Measurements from ENCODE around the gene SVBP. TPM values are rescaled to one million over a fixed set of nuclear protein-coding genes. Genes with fewer than 3 reads are reported as not detected.

Gene SVBP
- total RNA-seq, 2 experiments from 2014 or later, result 18.9 to 23.1 TPM

DNA sequence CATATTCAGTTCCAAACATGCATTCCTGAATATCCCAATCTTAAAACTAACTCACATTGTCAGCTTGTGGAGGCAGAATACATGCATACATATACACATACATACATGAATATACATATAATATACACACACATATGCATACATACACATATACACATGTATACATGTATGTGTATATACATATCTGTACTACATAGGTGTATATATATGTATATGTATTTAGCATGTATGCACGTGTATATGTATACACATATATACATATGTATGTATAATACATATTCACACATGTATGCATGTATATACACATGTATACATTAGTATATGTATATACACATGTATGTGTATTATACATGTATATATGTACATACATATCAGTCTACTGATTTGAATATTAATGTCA, 28.0 kb upstream of the SVBP start:
- Histone ChIP-seq H3K79me2 (ENCODE audit: insufficient read depth, low read depth, low read length) (peaks cover 27% of the 10 kb centered on the region), H3K27ac (ENCODE audit: low read depth, low read length, poor library complexity, severe bottlenecking) (no peak overlapping the region), H3K4me3 (ENCODE audit: low read depth, low read length, poor library complexity, severe bottlenecking) (no peak overlapping the region), H3K9me2 (ENCODE audit: insufficient read depth, low read length) (no peaks in the 10 kb centered on the region), H4K20me1 (ENCODE audit: insufficient read depth, low read length) (no peaks in the 10 kb centered on the region), H3K36me3 (ENCODE audit: insufficient read depth, low read length) (peaks cover 13% of the 10 kb centered on the region), H3K4me1 (ENCODE audit: insufficient read depth, low read length, poor library complexity, severe bottlenecking) (peaks cover 35% of the 10 kb centered on the region), H3K9me3 (ENCODE audit: low read length) (no peaks in the 10 kb centered on the region), H2AFZ (ENCODE audit: low read length) (no peak overlapping the region), H3K4me2 (ENCODE audit: low read length) (no peak overlapping the region)
- POLR2A ChIA-PET, result interaction anchor here (1.3 to 5.0 kb wide), 6 partner anchors 10 to 78 kb away, joined by 3 to 35 read pairs (median 8); partner anchors contain the start of genes C1orf50, P3H1 and SVBP
- no peak for DNase-seq (ENCODE audit: low spot score)
- intact Hi-C loops (cut with micrococcal nuclease; ENCODE audit: unreplicated experiment), result no loop called here
- no TSS peak for BruUV-seq (replicated peaks)
- CTCF ChIA-PET (ENCODE audit: unreplicated experiment), result no interaction called here
- TF ChIP-seq EZH2phosphoT487 (IDR thresholded peaks at IDR 0.05; ENCODE audit: borderline replicate concordance, low read depth, low read length), result no peak
- TF ChIP-seq, protein P1, sequence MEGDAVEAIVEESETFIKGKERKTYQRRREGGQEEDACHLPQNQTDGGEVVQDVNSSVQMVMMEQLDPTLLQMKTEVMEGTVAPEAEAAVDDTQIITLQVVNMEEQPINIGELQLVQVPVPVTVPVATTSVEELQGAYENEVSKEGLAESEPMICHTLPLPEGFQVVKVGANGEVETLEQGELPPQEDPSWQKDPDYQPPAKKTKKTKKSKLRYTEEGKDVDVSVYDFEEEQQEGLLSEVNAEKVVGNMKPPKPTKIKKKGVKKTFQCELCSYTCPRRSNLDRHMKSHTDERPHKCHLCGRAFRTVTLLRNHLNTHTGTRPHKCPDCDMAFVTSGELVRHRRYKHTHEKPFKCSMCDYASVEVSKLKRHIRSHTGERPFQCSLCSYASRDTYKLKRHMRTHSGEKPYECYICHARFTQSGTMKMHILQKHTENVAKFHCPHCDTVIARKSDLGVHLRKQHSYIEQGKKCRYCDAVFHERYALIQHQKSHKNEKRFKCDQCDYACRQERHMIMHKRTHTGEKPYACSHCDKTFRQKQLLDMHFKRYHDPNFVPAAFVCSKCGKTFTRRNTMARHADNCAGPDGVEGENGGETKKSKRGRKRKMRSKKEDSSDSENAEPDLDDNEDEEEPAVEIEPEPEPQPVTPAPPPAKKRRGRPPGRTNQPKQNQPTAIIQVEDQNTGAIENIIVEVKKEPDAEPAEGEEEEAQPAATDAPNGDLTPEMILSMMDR (conservative IDR thresholded peaks at IDR 0.05; ENCODE audit: low read length), result no peak

DNA sequence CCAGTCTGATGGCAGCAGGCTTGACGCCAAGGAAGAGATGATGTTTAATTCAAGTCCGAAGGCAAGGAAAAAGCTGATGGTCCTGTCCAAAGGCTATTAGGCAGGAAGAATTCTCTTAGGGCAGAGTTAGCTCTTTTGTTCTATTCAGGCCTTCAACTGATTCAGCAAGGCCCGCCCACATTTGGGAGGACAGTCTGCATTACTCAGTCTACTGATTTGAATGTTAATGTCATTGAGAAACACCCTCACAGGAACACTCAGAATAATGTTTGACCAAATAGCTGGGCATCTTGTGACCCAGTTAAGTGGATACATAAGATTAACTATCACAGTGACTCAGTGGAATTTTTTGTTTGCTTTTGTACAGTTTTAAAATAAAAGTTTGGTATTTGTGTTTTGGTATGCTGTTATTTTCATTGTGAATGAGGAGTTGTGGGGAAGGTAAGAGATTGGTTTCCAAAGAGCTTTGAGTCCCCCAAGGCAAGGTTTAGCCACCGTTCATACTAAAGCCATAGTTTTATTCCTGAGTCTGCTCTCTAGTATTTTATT, 27.5 kb upstream of the SVBP start:
- TF ChIP-seq, protein P1 (conservative IDR thresholded peaks at IDR 0.05; ENCODE audit: low read length), result no peak
- TF ChIP-seq EZH2phosphoT487 (IDR thresholded peaks at IDR 0.05; ENCODE audit: borderline replicate concordance, low read depth, low read length), result no peak
- H2AFZ ChIP-seq (ENCODE audit: low read length), result no peak overlapping the region
- H3K79me2 ChIP-seq (ENCODE audit: insufficient read depth, low read depth, low read length), result peaks cover 27% of the 10 kb centered on the region
- DNase-seq (ENCODE audit: low spot score), result no peak
- ChIA-PET POLR2A (interaction anchor here (0.9 to 5.0 kb wide), 2 partner anchors 15 to 77 kb away, joined by 5 to 35 read pairs; partner anchors contain the start of genes C1orf50 and P3H1), CTCF (ENCODE audit: unreplicated experiment) (no interaction called here)
- H3K4me2 ChIP-seq (ENCODE audit: low read length), result no peak overlapping the region
- H3K4me1 ChIP-seq (ENCODE audit: insufficient read depth, low read length, poor library complexity, severe bottlenecking), result peaks cover 30% of the 10 kb centered on the region
- intact Hi-C loops (cut with micrococcal nuclease; ENCODE audit: unreplicated experiment), result no loop called here
- H3K4me3 ChIP-seq (ENCODE audit: low read depth, low read length, poor library complexity, severe bottlenecking), result no peak overlapping the region
- no peaks in the 10 kb centered on the region for H3K9me3 ChIP-seq (ENCODE audit: low read length)
- peaks cover 8% of the 10 kb centered on the region for H3K36me3 ChIP-seq (ENCODE audit: insufficient read depth, low read length)
- H3K27ac ChIP-seq (ENCODE audit: low read depth, low read length, poor library complexity, severe bottlenecking), result no peak overlapping the region
- BruUV-seq (replicated peaks), result no TSS peak
- H4K20me1 ChIP-seq (ENCODE audit: insufficient read depth, low read length), result no peaks in the 10 kb centered on the region
- no peaks in the 10 kb centered on the region for H3K9me2 ChIP-seq (ENCODE audit: insufficient read depth, low read length)

DNA sequence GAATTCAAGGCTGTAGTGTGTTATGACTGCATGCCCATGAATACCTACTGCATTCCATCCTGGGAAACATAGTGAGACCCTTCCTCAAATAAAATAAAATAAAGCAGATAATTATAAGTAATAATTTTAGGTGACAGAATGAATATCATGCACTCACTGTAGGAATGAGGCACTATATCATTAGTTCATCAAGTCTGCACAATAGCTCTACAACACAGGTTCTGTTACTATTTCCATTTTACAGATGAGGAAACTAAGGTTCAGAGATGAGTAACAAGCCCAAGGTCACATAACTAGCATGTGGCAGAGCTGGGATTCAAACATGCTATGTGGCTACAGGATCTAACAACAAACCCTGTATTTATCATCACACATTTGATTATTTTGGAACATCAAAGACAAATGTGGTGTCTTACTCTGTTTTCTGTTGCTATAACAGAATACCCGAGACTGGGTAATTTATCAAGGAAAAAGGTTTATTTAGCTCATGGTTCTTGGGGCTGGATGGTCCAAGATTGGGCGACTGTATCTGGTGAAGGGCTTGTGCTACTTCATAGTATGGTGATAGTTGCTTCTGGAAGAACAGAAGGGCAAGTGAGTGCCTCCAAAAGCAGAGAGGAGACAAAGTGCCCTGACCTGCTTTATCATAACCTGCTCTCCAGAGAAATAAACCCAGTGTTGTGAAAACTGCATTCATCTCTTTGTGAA, 24.4 kb upstream of the SVBP start:
- TF ChIP-seq EZH2phosphoT487 (IDR thresholded peaks at IDR 0.05; ENCODE audit: borderline replicate concordance, low read depth, low read length), result no peak
- TF ChIP-seq, protein P1 (conservative IDR thresholded peaks at IDR 0.05; ENCODE audit: low read length), result no peak
- H3K9me3 ChIP-seq (ENCODE audit: low read length), result no peaks in the 10 kb centered on the region
- no peak overlapping the region for H3K4me3 ChIP-seq (ENCODE audit: low read depth, low read length, poor library complexity, severe bottlenecking)
- BruUV-seq (replicated peaks), result no TSS peak
- H4K20me1 ChIP-seq (ENCODE audit: insufficient read depth, low read length), result no peaks in the 10 kb centered on the region
- no peak overlapping the region for H3K27ac ChIP-seq (ENCODE audit: low read depth, low read length, poor library complexity, severe bottlenecking)
- H3K79me2 ChIP-seq (ENCODE audit: insufficient read depth, low read depth, low read length), result no peaks in the 10 kb centered on the region; the same call in 1 of the 2 replicates
- no peak overlapping the region for H3K4me2 ChIP-seq (ENCODE audit: low read length)
- CTCF ChIA-PET (ENCODE audit: unreplicated experiment), result no interaction called here
- DNase-seq (ENCODE audit: low spot score), result no peak
- no peaks in the 10 kb centered on the region for H3K36me3 ChIP-seq (ENCODE audit: insufficient read depth, low read length)
- POLR2A ChIA-PET, result no interaction called here
- intact Hi-C loops (cut with micrococcal nuclease; ENCODE audit: unreplicated experiment), result no loop called here
- no peaks in the 10 kb centered on the region for H3K9me2 ChIP-seq (ENCODE audit: insufficient read depth, low read length)
- peaks cover 6% of the 10 kb centered on the region for H3K4me1 ChIP-seq (ENCODE audit: insufficient read depth, low read length, poor library complexity, severe bottlenecking)
- H2AFZ ChIP-seq (ENCODE audit: low read length), result no peak overlapping the region
